ENCODE measurements around the gene SEMA6A. TPM values are rescaled to one million over a fixed set of nuclear protein-coding genes. Genes with fewer than 3 reads are reported as not detected.

SEMA6A gene
- total and polyA plus RNA-seq, 9 of the 15 experiments (the other 6 are each of a cell fraction or from before 2014, with no cell fraction given): 0.04 to 0.42 (median 0.18) TPM; not detected in 5

DNA sequence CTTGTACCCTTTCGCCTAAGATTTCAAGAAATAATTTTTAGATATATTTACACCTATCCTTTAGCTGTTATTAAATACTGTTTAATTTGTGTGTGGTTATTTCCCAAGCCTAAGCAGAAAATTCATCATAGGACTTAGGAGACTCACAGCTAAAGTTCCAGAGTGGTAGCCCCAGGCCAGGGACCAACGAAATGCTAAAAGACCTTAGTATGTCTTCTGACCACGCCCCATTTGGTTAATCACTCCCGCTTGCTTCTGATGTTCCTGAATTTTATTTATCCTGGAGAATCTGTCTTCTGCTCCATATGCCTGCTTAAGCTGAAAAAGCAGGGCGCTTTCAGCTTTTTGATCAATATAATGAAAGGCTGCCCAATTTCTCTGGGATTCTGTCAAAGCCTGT is 18.7 kb upstream of the SEMA6A start:
- in situ Hi-C loops (cut with MboI) (no loop called here), intact Hi-C loops (cut with micrococcal nuclease) (no loop called here)
- Histone ChIP-seq H3K4me1 (replicated peaks in 1 of 2; ENCODE audit: control insufficient read depth in 2 of 2, insufficient read depth in 2 of 2, low read length in 2 of 2) (no peaks in the 10 kb centered on the region), H3K4me2 (ENCODE audit: insufficient read depth, low read length) (no peak overlapping the region), H4K20me1 (replicated peaks; ENCODE audit: control insufficient read depth, insufficient read depth, low read length) (no peaks in the 10 kb centered on the region), H3K9me1 (ENCODE audit: control insufficient read depth, insufficient read depth, low read length) (no peaks in the 10 kb centered on the region), H3K9ac (ENCODE audit: insufficient read depth in 1 of 2, low read depth in 2 of 2, low read length in 2 of 2) (no peak overlapping the region), H2AFZ (ENCODE audit: low read depth, low read length) (no peak overlapping the region), H3K79me2 (ENCODE audit: control insufficient read depth, insufficient read depth, low read length) (no peaks in the 10 kb centered on the region), H3K4me3 (no peak overlapping the region), H3K27ac (ENCODE audit: extremely low read depth, low read depth, low read length) (no peak overlapping the region), H3K36me3 (ENCODE audit: control insufficient read depth, insufficient read depth, low read length) (no peaks in the 10 kb centered on the region), H3K27me3 (ENCODE audit: control insufficient read depth in 2 of 2, insufficient read depth in 2 of 2, low read length in 2 of 2) (no peaks in the 10 kb centered on the region), H3K9me3 (replicated peaks; ENCODE audit: control insufficient read depth, insufficient read depth, low read depth, low read length) (no peaks in the 10 kb centered on the region)
- CTCF ChIA-PET (ENCODE audit: low intra/inter-chr PET ratio): no interaction called here
- no peak for FAIRE-seq
- DNase-seq (ENCODE audit: extremely low read depth in 1 of 4, low spot score in 3 of 4): no peak
- no peak for ATAC-seq
- 0% methylated on average over 5 of the region's 5 CpGs for WGBS (ENCODE audit: insufficient coverage, low coverage, missing lambda C conversion rate)
- BruUV-seq (replicated peaks): no TSS peak
- TF ChIP-seq ETV5 (CRISPR knock-in tag; IDR thresholded peaks at IDR 0.05; ENCODE audit: low read depth): no peak
- no peak for TF ChIP-seq ZNF354B (CRISPR knock-in tag; IDR thresholded peaks at IDR 0.05)
- no peak for TF ChIP-seq ZNF717 (CRISPR knock-in tag; IDR thresholded peaks at IDR 0.05)
- no peak for TF ChIP-seq POLR3A (IDR thresholded peaks at IDR 0.05; ENCODE audit: borderline replicate concordance, extremely low read depth, insufficient read depth, insufficient read length)
- no peak for TF ChIP-seq ZBTB8A (IDR thresholded peaks at IDR 0.05; ENCODE audit: partially characterized antibody)
- TF ChIP-seq SRF (CRISPR knock-in tag; IDR thresholded peaks at IDR 0.05): no peak
- POLR2A ChIA-PET: interaction anchor here (1.2 kb wide), 1 partner anchor 254 kb away, joined by 3 read pairs; no protein-coding TSS in a partner anchor

DNA sequence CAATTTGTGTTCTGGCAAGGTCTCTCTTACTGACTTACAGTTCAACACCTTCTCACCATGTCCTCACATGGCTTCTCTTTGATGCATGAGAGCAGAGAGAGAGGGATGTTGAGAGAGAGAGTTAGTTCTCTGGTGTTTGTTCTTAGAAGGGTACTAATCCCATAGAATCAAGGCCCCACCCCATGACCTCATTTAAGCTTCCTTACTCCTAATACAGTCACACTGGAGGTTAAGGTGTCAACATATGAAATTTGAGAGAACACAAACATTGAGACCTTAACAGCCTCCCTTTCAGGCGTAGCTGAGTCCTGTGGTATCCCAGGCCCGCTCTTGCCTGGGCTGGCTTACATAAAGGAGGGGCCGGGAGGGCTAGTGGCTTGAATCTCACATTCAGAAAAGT is 10.6 kb upstream of the SEMA6A start:
- no peaks in the 10 kb centered on the region for H3K27me3 ChIP-seq (ENCODE audit: control insufficient read depth in 2 of 2, insufficient read depth in 2 of 2, low read length in 2 of 2)
- H3K4me3 ChIP-seq: no peak overlapping the region
- 0% methylated on average over 3 of the region's 3 CpGs for WGBS (ENCODE audit: insufficient coverage, low coverage, missing lambda C conversion rate)

More for the DNA sequence above, 10.6 kb upstream of the SEMA6A start:
- Histone ChIP-seq H3K4me1 (replicated peaks in 1 of 2; ENCODE audit: control insufficient read depth in 2 of 2, insufficient read depth in 2 of 2, low read length in 2 of 2) (no peaks in the 10 kb centered on the region), H3K79me2 (ENCODE audit: control insufficient read depth, insufficient read depth, low read length) (no peaks in the 10 kb centered on the region), H3K9ac (ENCODE audit: insufficient read depth in 1 of 2, low read depth in 2 of 2, low read length in 2 of 2) (no peak overlapping the region), H3K9me3 (replicated peaks; ENCODE audit: control insufficient read depth, insufficient read depth, low read depth, low read length) (no peaks in the 10 kb centered on the region), H2AFZ (ENCODE audit: low read depth, low read length) (no peak overlapping the region), H3K36me3 (ENCODE audit: control insufficient read depth, insufficient read depth, low read length) (no peaks in the 10 kb centered on the region), H3K4me2 (ENCODE audit: insufficient read depth, low read length) (no peak overlapping the region), H3K9me1 (ENCODE audit: control insufficient read depth, insufficient read depth, low read length) (no peaks in the 10 kb centered on the region), H3K27ac (ENCODE audit: extremely low read depth, low read depth, low read length) (no peak overlapping the region), H4K20me1 (replicated peaks; ENCODE audit: control insufficient read depth, insufficient read depth, low read length) (no peaks in the 10 kb centered on the region)
- TF ChIP-seq TAF15 (IDR thresholded peaks at IDR 0.05; ENCODE audit: low read depth, low read length): no peak
- no peak for TF ChIP-seq RBM34 (IDR thresholded peaks at IDR 0.05; ENCODE audit: borderline replicate concordance, insufficient read depth, low read length)
- TF ChIP-seq VEZF1 (CRISPR knock-in tag; IDR thresholded peaks at IDR 0.05): no peak
- TF ChIP-seq, protein P1, sequence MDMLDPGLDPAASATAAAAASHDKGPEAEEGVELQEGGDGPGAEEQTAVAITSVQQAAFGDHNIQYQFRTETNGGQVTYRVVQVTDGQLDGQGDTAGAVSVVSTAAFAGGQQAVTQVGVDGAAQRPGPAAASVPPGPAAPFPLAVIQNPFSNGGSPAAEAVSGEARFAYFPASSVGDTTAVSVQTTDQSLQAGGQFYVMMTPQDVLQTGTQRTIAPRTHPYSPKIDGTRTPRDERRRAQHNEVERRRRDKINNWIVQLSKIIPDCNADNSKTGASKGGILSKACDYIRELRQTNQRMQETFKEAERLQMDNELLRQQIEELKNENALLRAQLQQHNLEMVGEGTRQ (CRISPR knock-in tag; IDR thresholded peaks at IDR 0.05): no peak
- TF ChIP-seq HLTF (IDR thresholded peaks at IDR 0.05): no peak
- no peak for FAIRE-seq
- no peak for DNase-seq (ENCODE audit: extremely low read depth in 1 of 4, low spot score in 3 of 4)
- in situ Hi-C loops (cut with MboI): no loop called here
- no TSS peak for BruUV-seq (replicated peaks)
- ChIA-PET CTCF (ENCODE audit: low intra/inter-chr PET ratio) (no interaction called here), POLR2A (no interaction called here)
- no peak for ATAC-seq
- intact Hi-C loops (cut with micrococcal nuclease): no loop called here

All from K562 (cell line).